Stimulated activated CD8-positive, alpha-beta memory T cell treated with anti-CD3 and anti-CD28 coated beads, Interleukin-4, amount 100 ng/mL, for 48 hours (primary cell): ENCODE measurements around the gene BCL7A.
"Not testable (repeated sequence)": the region's sequence is repeated elsewhere in the genome, so short reads cannot be mapped to it uniquely, and the experiment has no call there.

Experiments used
- DNase-seq: peaks from one replicate; pipeline ENCODE4 v3.0.0-alpha.2; 2020

BCL7A gene

DNA sequence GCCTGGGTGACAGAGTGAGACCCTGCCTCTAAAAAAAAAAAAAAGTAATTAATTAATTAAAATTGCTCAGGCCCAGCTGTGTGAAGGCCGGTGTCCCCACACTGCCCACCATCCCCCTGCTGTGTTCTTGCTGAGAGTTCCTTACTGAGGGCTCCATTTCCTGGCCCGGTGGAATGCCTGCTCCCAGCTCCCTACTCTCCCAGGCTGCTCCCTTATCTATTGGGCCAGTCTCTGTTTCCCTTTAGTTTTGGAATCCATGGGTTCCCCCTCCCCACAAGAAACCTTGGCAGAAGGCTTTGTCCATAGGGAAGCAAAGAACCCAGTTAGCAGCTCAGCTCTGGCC, 75.9 kb downstream of the BCL7A start:
- DNase-seq, result no peak

- no peak for DNase-seq
These were observed 76.5 kb downstream of the BCL7A start for GRCh38 chr12:122097927-122098756.

GRCh38 chr12:122099280-122099749, 77.6 kb downstream of the BCL7A start:
- no peak for DNase-seq

GRCh38 chr12:122099856-122100255, 78.2 kb downstream of the BCL7A start:
- DNase-seq, result no peak

DNA sequence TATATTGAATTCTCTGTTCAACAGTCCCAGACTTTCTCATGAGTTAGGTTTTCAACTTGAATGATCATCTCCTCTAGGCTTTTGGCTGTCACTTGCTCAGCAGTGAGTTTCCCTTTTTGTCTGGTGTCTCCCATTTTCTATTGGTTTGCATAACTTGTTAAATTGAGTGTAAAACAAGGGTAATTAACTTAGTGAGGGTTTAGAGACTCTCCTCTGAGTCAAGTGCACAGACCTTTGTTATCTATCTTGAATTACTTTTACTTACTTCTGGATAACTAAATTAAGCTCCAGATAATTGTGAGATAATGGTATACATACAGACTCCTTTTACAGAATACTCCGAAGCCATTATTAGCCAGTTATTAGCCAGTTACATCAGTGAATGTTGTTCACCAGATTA, 78.9 kb downstream of the BCL7A start:
- no peak for DNase-seq

GRCh38 chr12:122102331-122102730, 80.6 kb downstream of the BCL7A start:
- no peak for DNase-seq

DNA sequence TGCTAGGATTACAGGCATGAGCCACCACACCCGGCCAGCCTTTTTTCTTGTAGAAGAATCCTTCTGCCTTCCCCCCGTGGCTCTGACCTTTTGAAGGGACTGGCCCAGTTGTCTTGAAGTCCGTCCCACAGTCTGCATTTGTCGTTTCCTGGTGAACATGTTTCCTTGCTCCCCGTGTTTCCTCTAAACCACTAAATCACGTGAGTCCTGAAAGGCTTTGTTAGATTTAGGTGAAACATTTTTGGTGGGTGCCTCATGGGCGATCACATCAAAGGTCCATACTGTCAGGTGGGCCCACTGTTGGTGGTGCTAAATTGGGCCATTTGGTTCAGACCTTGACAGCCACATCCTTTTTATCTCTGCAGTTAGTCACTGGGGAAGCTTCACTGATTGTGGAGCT, 83.2 kb downstream of the BCL7A start:
- DNase-seq, result no peak

- DNase-seq, result not testable (repeated sequence)
These were observed 83.8 kb downstream of the BCL7A start for GRCh38 chr12:122105496-122105895.

DNA sequence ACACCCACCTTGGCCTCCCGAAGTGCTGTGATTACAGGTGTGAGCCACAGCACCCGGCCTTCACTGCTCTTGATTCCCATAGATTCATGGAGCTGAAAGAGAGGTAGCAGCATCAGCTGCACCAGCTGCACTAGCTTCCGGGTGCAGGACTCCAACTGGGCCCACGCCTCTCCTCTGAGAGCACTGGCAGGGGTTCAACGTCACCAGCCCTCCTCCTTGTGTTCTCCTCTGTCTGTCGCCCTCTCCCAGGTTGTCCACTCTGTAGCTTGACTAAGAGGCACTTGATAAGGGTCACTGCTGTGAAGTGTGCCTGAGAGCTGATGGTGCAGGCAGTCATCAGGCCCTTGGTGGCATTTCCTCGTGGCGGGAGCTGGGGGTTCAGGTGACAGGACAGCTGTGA, 85.2 kb downstream of the BCL7A start:
- no peak for DNase-seq

GRCh38 chr12:122107261-122107660, 85.6 kb downstream of the BCL7A start:
- DNase-seq, result no peak

- no peak for DNase-seq
These were observed 89.5 kb downstream of the BCL7A start for GRCh38 chr12:122111089-122111641.
